ENCODE data around the gene GFRA1.

DNA sequence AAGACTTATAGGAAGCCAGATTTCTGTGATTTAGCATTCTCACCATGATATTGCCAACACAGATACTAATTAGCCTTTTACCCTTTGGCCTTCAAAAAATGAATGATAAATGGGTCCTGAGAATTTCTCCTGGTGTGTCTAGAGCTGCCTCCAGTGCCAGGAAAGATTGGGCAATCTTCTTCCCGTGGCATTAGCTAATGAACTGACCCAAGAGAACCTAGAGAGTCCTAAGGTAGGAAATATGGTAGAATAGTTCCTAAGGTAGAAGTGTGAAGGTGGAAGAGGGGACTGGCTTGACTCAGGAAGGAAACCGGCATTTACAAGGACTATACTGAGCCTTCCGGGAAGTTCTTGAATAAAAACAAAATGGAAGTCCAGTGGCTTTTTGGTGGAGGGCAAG lies 133.1 kb downstream of the GFRA1 start:
- no peak for TF ChIP-seq POLR2AphosphoS5 (IDR thresholded peaks at IDR 0.05)
- TF ChIP-seq, protein P1, sequence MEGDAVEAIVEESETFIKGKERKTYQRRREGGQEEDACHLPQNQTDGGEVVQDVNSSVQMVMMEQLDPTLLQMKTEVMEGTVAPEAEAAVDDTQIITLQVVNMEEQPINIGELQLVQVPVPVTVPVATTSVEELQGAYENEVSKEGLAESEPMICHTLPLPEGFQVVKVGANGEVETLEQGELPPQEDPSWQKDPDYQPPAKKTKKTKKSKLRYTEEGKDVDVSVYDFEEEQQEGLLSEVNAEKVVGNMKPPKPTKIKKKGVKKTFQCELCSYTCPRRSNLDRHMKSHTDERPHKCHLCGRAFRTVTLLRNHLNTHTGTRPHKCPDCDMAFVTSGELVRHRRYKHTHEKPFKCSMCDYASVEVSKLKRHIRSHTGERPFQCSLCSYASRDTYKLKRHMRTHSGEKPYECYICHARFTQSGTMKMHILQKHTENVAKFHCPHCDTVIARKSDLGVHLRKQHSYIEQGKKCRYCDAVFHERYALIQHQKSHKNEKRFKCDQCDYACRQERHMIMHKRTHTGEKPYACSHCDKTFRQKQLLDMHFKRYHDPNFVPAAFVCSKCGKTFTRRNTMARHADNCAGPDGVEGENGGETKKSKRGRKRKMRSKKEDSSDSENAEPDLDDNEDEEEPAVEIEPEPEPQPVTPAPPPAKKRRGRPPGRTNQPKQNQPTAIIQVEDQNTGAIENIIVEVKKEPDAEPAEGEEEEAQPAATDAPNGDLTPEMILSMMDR (IDR thresholded peaks at IDR 0.05) = no peak
